ENCODE measurements around the gene UFD1.

- TF ChIP-seq, protein P1, sequence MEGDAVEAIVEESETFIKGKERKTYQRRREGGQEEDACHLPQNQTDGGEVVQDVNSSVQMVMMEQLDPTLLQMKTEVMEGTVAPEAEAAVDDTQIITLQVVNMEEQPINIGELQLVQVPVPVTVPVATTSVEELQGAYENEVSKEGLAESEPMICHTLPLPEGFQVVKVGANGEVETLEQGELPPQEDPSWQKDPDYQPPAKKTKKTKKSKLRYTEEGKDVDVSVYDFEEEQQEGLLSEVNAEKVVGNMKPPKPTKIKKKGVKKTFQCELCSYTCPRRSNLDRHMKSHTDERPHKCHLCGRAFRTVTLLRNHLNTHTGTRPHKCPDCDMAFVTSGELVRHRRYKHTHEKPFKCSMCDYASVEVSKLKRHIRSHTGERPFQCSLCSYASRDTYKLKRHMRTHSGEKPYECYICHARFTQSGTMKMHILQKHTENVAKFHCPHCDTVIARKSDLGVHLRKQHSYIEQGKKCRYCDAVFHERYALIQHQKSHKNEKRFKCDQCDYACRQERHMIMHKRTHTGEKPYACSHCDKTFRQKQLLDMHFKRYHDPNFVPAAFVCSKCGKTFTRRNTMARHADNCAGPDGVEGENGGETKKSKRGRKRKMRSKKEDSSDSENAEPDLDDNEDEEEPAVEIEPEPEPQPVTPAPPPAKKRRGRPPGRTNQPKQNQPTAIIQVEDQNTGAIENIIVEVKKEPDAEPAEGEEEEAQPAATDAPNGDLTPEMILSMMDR (IDR thresholded peaks at IDR 0.05): no peak
- TF ChIP-seq POLR2A (IDR thresholded peaks at IDR 0.05) (no peak), POLR2AphosphoS5 (IDR thresholded peaks at IDR 0.05) (no peak)
These were observed 19.0 kb downstream of the UFD1 start for GRCh38 chr22:19460036-19460435.
